Measurements from ENCODE around the gene RNF114. TPM values are rescaled to one million over a fixed set of nuclear protein-coding genes. Genes with fewer than 3 reads are reported as not detected.
"Not testable (repeated sequence)": the region's sequence is repeated elsewhere in the genome, so short reads cannot be mapped to it uniquely, and the experiment has no call there.

Gene RNF114
- total RNA-seq (2014; rRNA removed; shearing (Covaris generic)) = 127 and 240 TPM in 2 replicates

- DNase-seq (ENCODE audit: low read depth) = peak; percentile 93
Observed at GRCh38 chr20:49936153-49937026, at the start of gene RNF114. Gene RNF114 (plus strand): TSS chr20:49936397. CDS start chr20:49936413, 16 bp downstream.

- no peak for DNase-seq (ENCODE audit: low read depth)
Observed at GRCh38 chr20:49886571-49887213, 49.5 kb upstream of the RNF114 start.

- peak; percentile 99 for DNase-seq (ENCODE audit: low read depth)
Observed at GRCh38 chr20:49887251-49888211, 48.7 kb upstream of the RNF114 start.

GRCh38 chr20:49888212-49889000 is 47.8 kb upstream of the RNF114 start:
- DNase-seq (ENCODE audit: low read depth) = peak; percentile 94

- no peak for DNase-seq (ENCODE audit: low read depth)
Observed at GRCh38 chr20:49889001-49889934, 46.9 kb upstream of the RNF114 start.

GRCh38 chr20:49889935-49890333 is 46.3 kb upstream of the RNF114 start:
- no peak for DNase-seq (ENCODE audit: low read depth)

GRCh38 chr20:49890471-49891361 is 45.5 kb upstream of the RNF114 start:
- DNase-seq (ENCODE audit: low read depth) = no peak

GRCh38 chr20:49891476-49892110 is 44.6 kb upstream of the RNF114 start:
- DNase-seq (ENCODE audit: low read depth) = no peak

- DNase-seq (ENCODE audit: low read depth) = no peak
Observed at GRCh38 chr20:49892260-49892659, 43.9 kb upstream of the RNF114 start.

- no peak for DNase-seq (ENCODE audit: low read depth)
Observed at GRCh38 chr20:49892817-49893216, 43.4 kb upstream of the RNF114 start.

GRCh38 chr20:49893242-49894072 is 42.7 kb upstream of the RNF114 start:
- peak; percentile 70 for DNase-seq (ENCODE audit: low read depth)

GRCh38 chr20:49894073-49894470 is 42.1 kb upstream of the RNF114 start:
- DNase-seq (ENCODE audit: low read depth) = no peak

GRCh38 chr20:49895474-49896093 is 40.6 kb upstream of the RNF114 start:
- DNase-seq (ENCODE audit: low read depth) = not testable (repeated sequence)

- DNase-seq (ENCODE audit: low read depth) = no peak
Observed at GRCh38 chr20:49896204-49896603, 40.0 kb upstream of the RNF114 start.

GRCh38 chr20:49899541-49900383 is 36.4 kb upstream of the RNF114 start:
- no peak for DNase-seq (ENCODE audit: low read depth)

- DNase-seq (ENCODE audit: low read depth) = no peak
Observed at GRCh38 chr20:49901588-49901987, 34.6 kb upstream of the RNF114 start.

All from RPMI7951 (cell line).